Tibial nerve (tissue), 4 donors: ENCODE measurements around the gene SRPX2. TPM values are rescaled to one million over a fixed set of nuclear protein-coding genes. Genes with fewer than 3 reads are reported as not detected.

Experiments
- DNase-seq, 2 donors: peaks; one replicate each; pipeline ENCODE4 v3.0.0-alpha.2; 2019; ENCODE audit warnings: low spot score in 2 of 2
- H3K27ac ChIP-seq, 4 donors: fragments of 200-600 bp; sonication (generic) in 3 of 4; one replicate each; pipeline ENCODE4 v1.5.1; 2017 to 2019; ENCODE audit warnings: mild to moderate bottlenecking in 1 of 4
- H3K27me3 ChIP-seq, 2 donors: fragments of 200-600 bp; sonication (generic) in 1 of 2; one replicate each; pipeline versions ENCODE4 v1.5.1 to v1.6.0; 2017 to 2019
- H3K36me3 ChIP-seq, 3 donors: fragments of 200-600 bp; sonication (generic); one replicate each; pipeline ENCODE4 v1.5.1; 2018 to 2019
- H3K4me1 ChIP-seq, 4 donors: fragments of 200-600 bp; sonication (generic) in 3 of 4; one replicate each; pipeline ENCODE4 v1.5.1; 2017 to 2019
- H3K4me3 ChIP-seq, 4 donors: fragments of 200-600 bp; sonication (generic) in 3 of 4; one replicate each; pipeline ENCODE4 v1.5.1; 2017 to 2019; ENCODE audit warnings: mild to moderate bottlenecking in 1 of 4, moderate library complexity in 1 of 4
- H3K9me3 ChIP-seq, 4 donors: fragments of 200-600 bp; sonication (generic) in 3 of 4; one replicate each; pipeline ENCODE4 v1.5.1; 2017 to 2019
- CTCF ChIP-seq, 5 experiments: fragments of 200-600 bp in 3 of 5; fragments of 450-650 bp in 2 of 5; sonication (generic) in 3 of 5; IDR thresholded peaks; one replicate each; pipeline ENCODE4 v1.5.1; 2016 to 2019; ENCODE audit warnings: antibody characterized with exemption in 5 of 5, mild to moderate bottlenecking in 3 of 5, moderate library complexity in 2 of 5
- EP300 ChIP-seq, 2 donors: sonication (generic); formaldehyde crosslinking; IDR thresholded peaks; one replicate each; pipeline ENCODE4 v1.6.1; 2017; ENCODE audit warnings: antibody characterized with exemption in 2 of 2, mild to moderate bottlenecking in 1 of 2
- POLR2A ChIP-seq, 2 donors: fragments of 450-650 bp; IDR thresholded peaks; one replicate each; pipeline ENCODE4 v1.6.1; 2017; ENCODE audit warnings: antibody characterized with exemption in 2 of 2, mild to moderate bottlenecking in 2 of 2, moderate library complexity in 2 of 2
- WGBS, 2 donors: methylation state at CpG; one replicate each; pipeline ENCODE4 v1.1.5; 2018; 5-methylcytosine and 5-hydroxymethylcytosine counted together
- total RNA-seq, 4 donors: library from RNA; depleted of rRNA; stranded (reverse); fragments of >200 nt; gene quantifications; one replicate each; pipeline ENCODE4 v1.1.0, GENCODE V29; 2016

SRPX2 gene
- total RNA-seq, 4 donors from 2014 or later, result 50.0 to 91.2 (median 56.7) TPM

- Histone ChIP-seq H3K36me3 (no peaks in the 10 kb centered on the region), H3K9me3 (no peaks in the 10 kb centered on the region), H3K27ac (peak overlapping the region in 2 of 4 donors; percentile 29 to 71), H3K4me3 (no peak overlapping the region), H3K4me1 (peaks cover 0 to 26% (median under 1%) of the 10 kb centered on the region in 4 donors), H3K27me3 (peaks cover 0 to 34% of the 10 kb centered on the region in 2 donors)
- WGBS, 2 donors, result 43 to 64% methylated on average over 3 of the region's 3 CpGs
- no peak for TF ChIP-seq EP300 (IDR thresholded peaks at IDR 0.05)
- TF ChIP-seq CTCF (IDR thresholded peaks at IDR 0.05), result no peak
- no peak for TF ChIP-seq POLR2A (IDR thresholded peaks at IDR 0.05)
- DNase-seq, result no peak
Measured at GRCh38 chrX:100642290-100642689, 1.7 kb upstream of the SRPX2 start.

DNA sequence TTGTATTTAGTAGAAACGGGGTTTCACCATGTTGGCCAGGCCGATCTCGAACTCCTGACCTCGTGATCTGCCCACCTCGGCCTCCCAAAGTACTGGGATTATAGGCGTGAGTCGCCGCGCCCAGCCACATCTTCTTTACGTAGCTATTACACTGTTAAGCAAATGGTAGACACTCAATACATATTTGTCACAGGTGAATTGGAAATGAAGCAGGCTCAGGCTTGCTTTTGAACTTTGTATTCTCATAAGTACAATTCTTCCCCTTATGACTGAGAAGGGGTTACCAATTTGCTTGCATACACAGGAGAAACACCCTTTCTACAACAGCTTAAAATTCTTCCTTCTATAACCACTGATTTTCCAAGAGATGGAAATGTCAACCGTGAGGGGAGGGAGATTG is 787 bp upstream of the SRPX2 start:
- H3K27ac ChIP-seq, result peak overlapping the region in 2 of 4 donors; percentile 71 to 88
- WGBS, 2 donors, result 80 to 89% methylated on average over 11 of the region's 11 CpGs
- no peak overlapping the region for H3K4me3 ChIP-seq
- no peaks in the 10 kb centered on the region for H3K9me3 ChIP-seq
- peaks cover 0 to 35% (median 5%) of the 10 kb centered on the region in 4 donors for H3K4me1 ChIP-seq
- no peak for DNase-seq
- H3K36me3 ChIP-seq, result no peaks in the 10 kb centered on the region
- H3K27me3 ChIP-seq, result peaks cover 2 to 27% of the 10 kb centered on the region in 2 donors
- TF ChIP-seq POLR2A (IDR thresholded peaks at IDR 0.05) (no peak), EP300 (IDR thresholded peaks at IDR 0.05) (no peak), CTCF (IDR thresholded peaks at IDR 0.05) (no peak)

DNA sequence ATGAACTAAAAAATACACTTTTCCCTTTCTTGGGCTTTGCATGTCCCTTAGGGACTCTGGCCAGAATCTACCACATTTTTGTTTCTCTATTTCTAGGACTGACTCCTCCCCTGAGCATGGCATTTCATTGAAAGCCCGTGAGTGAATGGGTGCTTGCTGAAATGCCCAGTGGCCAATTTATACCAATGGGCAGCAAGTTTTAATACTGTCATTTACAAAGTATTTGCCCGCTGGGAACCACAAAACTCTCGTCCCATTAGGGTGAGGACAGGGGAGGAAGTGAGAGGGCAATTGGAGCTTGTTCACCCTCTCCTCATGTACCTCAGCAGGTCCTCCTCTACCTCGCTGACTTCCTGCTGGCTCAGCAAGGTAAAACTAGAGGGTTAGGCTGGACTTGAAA is 1.1 kb downstream of the SRPX2 start:
- H3K9me3 ChIP-seq, result no peaks in the 10 kb centered on the region
- peak overlapping the region; percentile 15 to 47 (median 18) for H3K4me3 ChIP-seq
- peaks cover 2 to 21% of the 10 kb centered on the region in 2 donors for H3K27me3 ChIP-seq
- peak overlapping the region in 3 of 4 donors; percentile 40 to 88 (median 86) for H3K27ac ChIP-seq
- no peak for DNase-seq
- H3K36me3 ChIP-seq, result no peaks in the 10 kb centered on the region
- 47 to 49% methylated on average over 4 of the region's 4 CpGs for WGBS, 2 donors
- no peak for TF ChIP-seq EP300 (IDR thresholded peaks at IDR 0.05)
- TF ChIP-seq CTCF (IDR thresholded peaks at IDR 0.05), result no peak
- no peak for TF ChIP-seq POLR2A (IDR thresholded peaks at IDR 0.05)
- peaks cover 0 to 52% (median 11%) of the 10 kb centered on the region in 4 donors for H3K4me1 ChIP-seq

GRCh38 chrX:100647095-100647494 is 3.1 kb downstream of the SRPX2 start:
- peak in 1 of 2 donors; percentile 16 for DNase-seq
- peak overlapping the region in 1 of 4 donors; percentile 47 for H3K4me3 ChIP-seq

More at GRCh38 chrX:100647095-100647494, 3.1 kb downstream of the SRPX2 start:
- Histone ChIP-seq H3K36me3 (no peaks in the 10 kb centered on the region), H3K27ac (peak overlapping the region in 3 of 4 donors; percentile 19 to 88 (median 86)), H3K4me1 (peaks cover 0 to 60% (median 11%) of the 10 kb centered on the region in 4 donors), H3K27me3 (peaks cover 2 to 9% of the 10 kb centered on the region in 2 donors), H3K9me3 (no peaks in the 10 kb centered on the region)
- TF ChIP-seq CTCF (IDR thresholded peaks at IDR 0.05) (peak in 1 of 5 experiments; percentile 40), EP300 (IDR thresholded peaks at IDR 0.05) (peak in 1 of 2 donors; percentile 37), POLR2A (IDR thresholded peaks at IDR 0.05) (no peak)
- WGBS, 2 donors, result 25 to 45% methylated on average over 1 of the region's 1 CpG
